K562 (cell line): ENCODE results near the gene YBX2.

Experiments used
- POU5F1 ChIP-seq: fragments of 150-350 bp; IDR thresholded peaks from 2 replicates; pipeline ENCODE4 v1.6.1; 2014; ENCODE audit warnings: borderline replicate concordance, low read length, low read depth, mild to moderate bottlenecking; ENCODE audit not compliant: partially characterized antibody
- TF ChIP-seq, protein P1 (sequence below), 3 experiments: IDR thresholded peaks in 2 of 3; conservative IDR thresholded peaks in 1 of 3; 2 replicates each; pipeline ENCODE4 v1.5.1; 2011 to 2012; ENCODE audit warnings: low read length in 3 of 3, mild to moderate bottlenecking in 3 of 3, control low read depth in 2 of 3, improper control_type of control experiment in 1 of 3, inconsistent platforms in 1 of 3, low read depth in 1 of 3, mixed read lengths in 1 of 3, moderate library complexity in 1 of 3; ENCODE audit not compliant: insufficient read depth in 2 of 3
- TF ChIP-seq, protein P2 (sequence below): sonication (generic); formaldehyde crosslinking; IDR thresholded peaks from 2 replicates; pipeline ENCODE4 v1.8.0; 2022; ENCODE audit warnings: mild to moderate bottlenecking, missing genetic modification reagents

DNA sequence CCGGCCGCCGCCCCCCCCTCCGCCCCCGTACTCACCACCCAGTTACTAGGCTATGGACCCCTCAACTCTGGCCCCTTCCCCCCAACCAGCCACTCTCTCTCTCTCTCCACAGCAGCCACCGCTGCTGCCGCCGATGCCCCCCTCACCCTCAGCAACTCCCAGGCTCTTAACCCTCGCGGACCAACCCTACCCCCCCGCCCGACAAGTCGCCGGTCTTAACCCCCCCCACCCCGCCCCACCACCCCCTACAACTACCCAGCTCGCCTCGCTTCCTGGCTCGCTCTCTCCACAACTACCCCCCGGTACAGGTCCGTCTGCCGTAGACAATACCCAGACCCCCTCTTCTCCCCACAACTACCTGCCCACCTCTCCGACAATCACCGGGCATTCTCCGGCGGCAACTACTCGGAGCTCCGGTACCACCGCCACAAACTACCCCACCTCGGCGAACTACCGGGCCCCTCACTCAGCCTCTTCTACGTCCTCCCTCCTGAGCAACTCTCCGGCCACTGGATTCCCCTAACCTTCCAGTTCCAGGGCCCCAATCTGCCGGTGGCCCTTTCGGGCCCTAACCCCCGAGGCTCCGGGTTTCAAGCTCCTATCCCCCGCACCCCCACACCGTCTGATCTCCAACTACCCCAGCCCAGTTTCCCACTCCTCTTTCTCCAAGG is 55.9 kb downstream of the YBX2 start:
- no peak for TF ChIP-seq POU5F1
- TF ChIP-seq, protein P1, sequence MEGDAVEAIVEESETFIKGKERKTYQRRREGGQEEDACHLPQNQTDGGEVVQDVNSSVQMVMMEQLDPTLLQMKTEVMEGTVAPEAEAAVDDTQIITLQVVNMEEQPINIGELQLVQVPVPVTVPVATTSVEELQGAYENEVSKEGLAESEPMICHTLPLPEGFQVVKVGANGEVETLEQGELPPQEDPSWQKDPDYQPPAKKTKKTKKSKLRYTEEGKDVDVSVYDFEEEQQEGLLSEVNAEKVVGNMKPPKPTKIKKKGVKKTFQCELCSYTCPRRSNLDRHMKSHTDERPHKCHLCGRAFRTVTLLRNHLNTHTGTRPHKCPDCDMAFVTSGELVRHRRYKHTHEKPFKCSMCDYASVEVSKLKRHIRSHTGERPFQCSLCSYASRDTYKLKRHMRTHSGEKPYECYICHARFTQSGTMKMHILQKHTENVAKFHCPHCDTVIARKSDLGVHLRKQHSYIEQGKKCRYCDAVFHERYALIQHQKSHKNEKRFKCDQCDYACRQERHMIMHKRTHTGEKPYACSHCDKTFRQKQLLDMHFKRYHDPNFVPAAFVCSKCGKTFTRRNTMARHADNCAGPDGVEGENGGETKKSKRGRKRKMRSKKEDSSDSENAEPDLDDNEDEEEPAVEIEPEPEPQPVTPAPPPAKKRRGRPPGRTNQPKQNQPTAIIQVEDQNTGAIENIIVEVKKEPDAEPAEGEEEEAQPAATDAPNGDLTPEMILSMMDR (IDR thresholded peaks at IDR 0.05 in 2 of 3, conservative IDR thresholded peaks at IDR 0.05 in 1 of 3; ENCODE audit: insufficient read depth in 2 of 3, low read depth in 1 of 3, low read length in 3 of 3) = no peak
- TF ChIP-seq, protein P2, sequence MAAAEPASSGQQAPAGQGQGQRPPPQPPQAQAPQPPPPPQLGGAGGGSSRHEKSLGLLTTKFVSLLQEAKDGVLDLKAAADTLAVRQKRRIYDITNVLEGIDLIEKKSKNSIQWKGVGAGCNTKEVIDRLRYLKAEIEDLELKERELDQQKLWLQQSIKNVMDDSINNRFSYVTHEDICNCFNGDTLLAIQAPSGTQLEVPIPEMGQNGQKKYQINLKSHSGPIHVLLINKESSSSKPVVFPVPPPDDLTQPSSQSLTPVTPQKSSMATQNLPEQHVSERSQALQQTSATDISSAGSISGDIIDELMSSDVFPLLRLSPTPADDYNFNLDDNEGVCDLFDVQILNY (CRISPR knock-in tag) = no peak
